Stomach (tissue), 9 donors: ENCODE data around the gene PPP4R4. TPM values are rescaled to one million over a fixed set of nuclear protein-coding genes. Genes with fewer than 3 reads are reported as not detected.

ENCODE experiments used
- DNase-seq, 2 donors: peaks; one replicate each; pipeline versions ENCODE4 v3.0.0 to v3.0.0-alpha.2; 2013 to 2019
- H3K27ac ChIP-seq, 5 donors: fragments of 200-600 bp in 4 of 5; sonication (generic) in 4 of 5; one replicate each; pipeline ENCODE4 v1.5.1; 2013 to 2019; ENCODE audit warnings: mild to moderate bottlenecking in 1 of 5, moderate library complexity in 1 of 5
- H3K27me3 ChIP-seq, 3 donors: fragments of 200-600 bp; sonication (generic); one replicate each; pipeline ENCODE4 v1.5.1; 2017 to 2019; ENCODE audit warnings: mixed run types in 1 of 3
- H3K36me3 ChIP-seq, 4 donors: fragments of 200-600 bp; sonication (generic); 1 replicate in 3 of 4; 2 replicates in 1 of 4; pipeline ENCODE4 v1.5.1; 2016 to 2019
- H3K4me1 ChIP-seq, 4 donors: fragments of 200-600 bp; sonication (generic); one replicate each; pipeline ENCODE4 v1.5.1; 2016 to 2019
- H3K4me3 ChIP-seq, 4 donors: fragments of 200-600 bp; sonication (generic) in 3 of 4; one replicate each; pipeline ENCODE4 v1.5.1; 2016 to 2019; ENCODE audit warnings: mild to moderate bottlenecking in 1 of 4
- H3K9me3 ChIP-seq, 4 donors: fragments of 200-600 bp; sonication (generic); one replicate each; pipeline ENCODE4 v1.5.1; 2016 to 2019
- EP300 ChIP-seq: sonication (generic); formaldehyde crosslinking; IDR thresholded peaks from one replicate; pipeline ENCODE4 v1.6.1; 2017; ENCODE audit warnings: antibody characterized with exemption
- POLR2A ChIP-seq, 4 donors: fragments of 450-650 bp; IDR thresholded peaks; one replicate each; pipeline ENCODE4 v1.6.1; 2016; ENCODE audit warnings: antibody characterized with exemption in 4 of 4, control low read depth in 2 of 4, mild to moderate bottlenecking in 1 of 4, moderate library complexity in 1 of 4
- POLR2AphosphoS5 ChIP-seq, 3 donors: sonication (generic); formaldehyde crosslinking; IDR thresholded peaks; one replicate each; pipeline ENCODE4 v1.6.1; 2016; ENCODE audit warnings: antibody characterized with exemption in 3 of 3
- WGBS, 5 donors: extraction: QIAGEN DNeasy Blood & Tissue Kit in 3 of 5; methylation state at CpG; one replicate each; pipeline versions ENCODE4 v1.1.5 to v1.1.7; 2013 to 2018; 5-methylcytosine and 5-hydroxymethylcytosine counted together
- intact Hi-C: fragments of 100-400 bp; cut with DNase I; formaldehyde crosslinking; loops from one replicate; pipeline ENCODE4 v1.15.1; 2023; ENCODE audit warnings: low total_unique reads
- polyA plus RNA-seq, 3 donors: library from polyadenylated mRNA; stranded (reverse); fragments of 200-250 nt; gene quantifications; one replicate each; pipeline ENCODE4 v1.2.3, GENCODE V29; 2013
- total RNA-seq, 5 donors: library from RNA; depleted of rRNA; stranded (reverse); fragments of >200 nt; gene quantifications; one replicate each; pipeline versions ENCODE4 v1.1.0 to v1.2.3, GENCODE V29; 2014 to 2016
- TF ChIP-seq, protein P1 (sequence below), 7 experiments: fragments of 450-650 bp in 4 of 7; fragments of 200-600 bp in 3 of 7; sonication (generic) in 3 of 7; IDR thresholded peaks; one replicate each; pipeline ENCODE4 v1.5.1; 2016 to 2019; ENCODE audit warnings: antibody characterized with exemption in 7 of 7, control low read depth in 2 of 7, mild to moderate bottlenecking in 1 of 7
- donor health status: healthy with polysubstance abuse.
- donor health status: Bipolar disorder and iron deficiency.
- donor health status: healthy.

Gene PPP4R4
- total and polyA plus RNA-seq, 8 donors = under 0.01 to 11.7 (median 0.50) TPM; not detected in 1

DNA sequence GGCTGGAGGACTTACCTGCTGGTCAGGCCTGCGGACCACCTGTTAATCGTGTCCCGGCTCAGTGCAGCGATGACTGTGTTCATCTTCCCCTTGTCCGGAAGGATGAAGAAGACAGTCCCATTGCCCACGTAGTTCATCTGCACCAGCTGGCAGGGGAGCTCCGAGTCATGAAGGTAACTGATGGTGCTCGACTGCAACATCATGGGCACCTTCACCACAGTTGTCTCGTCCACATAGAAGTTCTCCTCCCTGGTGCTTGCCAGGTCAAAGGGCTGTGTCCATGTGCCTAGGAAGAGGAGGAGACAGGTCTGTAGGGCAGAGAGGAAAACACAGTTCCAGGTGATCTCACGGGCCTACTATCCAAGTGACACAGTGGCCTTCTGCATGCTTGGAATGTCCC lies 135.6 kb downstream of the PPP4R4 start:
- no peaks in the 10 kb centered on the region for H3K36me3 ChIP-seq
- H3K9me3 ChIP-seq = peaks cover 0 to 16% (median 14%) of the 10 kb centered on the region in 4 donors
- H3K4me1 ChIP-seq = no peaks in the 10 kb centered on the region
- TF ChIP-seq, protein P1, sequence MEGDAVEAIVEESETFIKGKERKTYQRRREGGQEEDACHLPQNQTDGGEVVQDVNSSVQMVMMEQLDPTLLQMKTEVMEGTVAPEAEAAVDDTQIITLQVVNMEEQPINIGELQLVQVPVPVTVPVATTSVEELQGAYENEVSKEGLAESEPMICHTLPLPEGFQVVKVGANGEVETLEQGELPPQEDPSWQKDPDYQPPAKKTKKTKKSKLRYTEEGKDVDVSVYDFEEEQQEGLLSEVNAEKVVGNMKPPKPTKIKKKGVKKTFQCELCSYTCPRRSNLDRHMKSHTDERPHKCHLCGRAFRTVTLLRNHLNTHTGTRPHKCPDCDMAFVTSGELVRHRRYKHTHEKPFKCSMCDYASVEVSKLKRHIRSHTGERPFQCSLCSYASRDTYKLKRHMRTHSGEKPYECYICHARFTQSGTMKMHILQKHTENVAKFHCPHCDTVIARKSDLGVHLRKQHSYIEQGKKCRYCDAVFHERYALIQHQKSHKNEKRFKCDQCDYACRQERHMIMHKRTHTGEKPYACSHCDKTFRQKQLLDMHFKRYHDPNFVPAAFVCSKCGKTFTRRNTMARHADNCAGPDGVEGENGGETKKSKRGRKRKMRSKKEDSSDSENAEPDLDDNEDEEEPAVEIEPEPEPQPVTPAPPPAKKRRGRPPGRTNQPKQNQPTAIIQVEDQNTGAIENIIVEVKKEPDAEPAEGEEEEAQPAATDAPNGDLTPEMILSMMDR (IDR thresholded peaks at IDR 0.05) = no peak
- DNase-seq = no peak
- H3K27me3 ChIP-seq = peaks cover 0 to 6% (median 0%) of the 10 kb centered on the region in 3 donors
- 77 to 93% (median 91%) methylated on average over 10 of the region's 10 CpGs for WGBS, 5 donors
- intact Hi-C loops = no loop called here
- H3K27ac ChIP-seq = no peak overlapping the region
- H3K4me3 ChIP-seq = no peak overlapping the region

DNA sequence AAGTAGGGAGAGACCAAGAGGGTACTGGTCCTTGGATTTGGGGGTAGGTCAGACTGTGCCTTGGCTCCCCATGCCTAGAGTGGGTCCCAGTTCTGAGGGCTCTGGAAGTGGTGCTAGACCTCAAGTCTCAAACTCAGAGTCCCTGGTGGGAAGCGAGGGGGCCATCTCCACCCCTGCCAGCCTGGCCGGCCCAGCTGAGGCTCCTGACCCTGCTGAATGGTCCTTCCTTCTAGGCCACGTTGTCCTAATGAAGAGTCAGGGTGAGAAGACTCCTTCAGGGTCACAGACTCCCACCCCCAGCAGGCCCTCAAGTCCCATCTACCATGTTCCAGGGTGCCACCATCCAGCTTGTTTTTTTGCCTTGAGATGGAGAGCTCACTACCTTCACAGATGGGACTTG lies 136.1 kb downstream of the PPP4R4 start:
- no peak overlapping the region for H3K27ac ChIP-seq
- H3K4me3 ChIP-seq = no peak overlapping the region
- no peaks in the 10 kb centered on the region for H3K36me3 ChIP-seq
- 70 to 91% (median 76%) methylated on average over 2 to 3 of the region's 3 CpGs for WGBS, 5 donors
- TF ChIP-seq POLR2A (IDR thresholded peaks at IDR 0.05) = no peak
- TF ChIP-seq POLR2AphosphoS5 (IDR thresholded peaks at IDR 0.05) = no peak
- TF ChIP-seq, protein P1 (IDR thresholded peaks at IDR 0.05) = no peak
- TF ChIP-seq EP300 = no peak
- H3K4me1 ChIP-seq = no peaks in the 10 kb centered on the region
- H3K9me3 ChIP-seq = peaks cover 0 to 16% (median 15%) of the 10 kb centered on the region in 4 donors
- no peak for DNase-seq
- H3K27me3 ChIP-seq = peaks cover 0 to 6% (median 0%) of the 10 kb centered on the region in 3 donors
- intact Hi-C loops = no loop called here

DNA sequence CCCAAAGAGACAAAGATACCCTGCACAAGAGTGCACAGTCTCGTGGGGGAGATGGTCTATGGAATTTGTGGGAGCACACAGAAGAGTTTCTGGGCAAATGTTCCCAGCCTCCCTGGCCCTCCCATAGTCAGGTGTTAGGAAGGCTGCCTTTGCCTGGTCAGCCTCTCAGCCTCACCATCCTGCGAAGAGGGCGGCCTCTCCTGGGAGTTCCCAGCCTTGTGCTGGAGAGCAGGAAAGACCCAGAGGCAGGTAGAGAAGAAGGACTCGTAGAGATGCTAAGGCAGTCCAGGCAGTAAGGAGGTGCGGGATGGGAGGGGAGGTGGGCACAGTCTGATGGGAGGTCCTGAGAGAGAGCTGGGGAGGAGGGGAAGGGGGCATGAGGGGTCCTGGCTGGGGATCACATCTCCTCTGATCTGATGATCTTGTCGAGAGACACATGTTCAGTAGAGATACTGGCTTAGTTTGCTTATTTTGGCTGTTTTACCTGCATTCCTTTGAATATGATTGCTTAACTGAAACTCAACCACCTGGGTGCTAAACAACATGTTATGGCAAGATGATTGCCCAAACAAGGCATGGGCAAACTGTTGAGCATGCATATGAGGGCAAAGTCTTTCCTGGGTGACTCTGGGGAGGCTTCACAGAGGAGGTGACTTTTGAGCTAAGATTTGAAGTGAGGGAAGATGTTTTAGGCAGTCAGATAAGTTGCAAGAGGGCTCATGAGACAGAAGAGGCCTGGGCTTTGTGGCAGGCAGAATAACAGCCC lies 138.5 kb downstream of the PPP4R4 start:
- Histone ChIP-seq H3K9me3 (peaks cover 0 to 13% (median 9%) of the 10 kb centered on the region in 4 donors), H3K4me3 (no peak overlapping the region), H3K27ac (no peak overlapping the region), H3K4me1 (no peaks in the 10 kb centered on the region), H3K36me3 (no peaks in the 10 kb centered on the region), H3K27me3 (no peaks in the 10 kb centered on the region)
- no peak for TF ChIP-seq POLR2AphosphoS5 (IDR thresholded peaks at IDR 0.05)
- no peak for TF ChIP-seq EP300
- no peak for TF ChIP-seq POLR2A (IDR thresholded peaks at IDR 0.05)
- intact Hi-C loops = no loop called here
- 75 to 86% (median 82%) methylated on average over 6 of the region's 6 CpGs for WGBS, 5 donors
- no peak for DNase-seq

DNA sequence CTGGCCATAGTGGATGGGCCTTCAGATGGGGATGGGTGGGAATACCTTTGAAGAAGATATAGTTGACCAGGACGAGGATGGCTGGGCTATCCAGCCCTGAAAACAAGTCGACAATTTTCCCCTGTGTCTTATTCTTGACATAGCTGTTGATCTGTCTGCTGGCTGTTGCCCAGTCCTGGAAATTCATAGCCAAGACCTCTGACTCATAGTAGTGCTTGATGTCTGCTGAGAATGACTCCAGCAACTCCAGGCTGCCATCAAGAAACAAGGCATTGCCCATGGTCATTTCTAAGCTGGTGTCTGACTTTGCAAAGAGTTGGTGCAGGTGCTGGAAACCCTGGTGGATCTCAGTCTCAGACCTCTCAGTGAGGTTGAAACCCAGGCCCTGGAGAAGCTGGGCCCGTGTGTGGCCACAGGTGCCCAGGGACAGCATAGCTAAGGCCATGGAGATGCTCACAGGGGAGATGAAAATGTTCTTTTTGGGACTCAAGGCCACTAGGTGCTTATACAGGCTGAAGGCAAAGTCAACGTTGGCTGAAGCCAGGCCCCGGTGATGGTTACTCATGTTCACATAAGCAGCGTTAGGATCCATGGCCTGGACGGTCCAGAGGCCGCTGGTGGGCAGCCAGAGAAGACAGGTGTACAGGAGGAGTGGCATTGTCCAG lies 140.0 kb downstream of the PPP4R4 start:
- no peak overlapping the region for H3K27ac ChIP-seq
- H3K4me3 ChIP-seq = no peak overlapping the region
- H3K9me3 ChIP-seq = peaks cover 0 to 4% (median 0%) of the 10 kb centered on the region in 4 donors
- H3K4me1 ChIP-seq = no peaks in the 10 kb centered on the region
- no peaks in the 10 kb centered on the region for H3K27me3 ChIP-seq
- H3K36me3 ChIP-seq = no peaks in the 10 kb centered on the region
- WGBS, 5 donors = 69 to 84% (median 81%) methylated on average over 8 of the region's 8 CpGs
- TF ChIP-seq EP300 (no peak), POLR2A (IDR thresholded peaks at IDR 0.05) (no peak), POLR2AphosphoS5 (IDR thresholded peaks at IDR 0.05) (no peak)
- TF ChIP-seq, protein P1 (IDR thresholded peaks at IDR 0.05) = no peak
- no peak for DNase-seq
- intact Hi-C loops = no loop called here
